ENCODE results near the gene HSBP1L1.

The HSBP1L1 gene

GRCh38 chr18:79964330-79965118, at the start of gene HSBP1L1:
HSBP1L1 (plus strand) TSS chr18:79964643; CDS start chr18:79964736, 93 bp downstream.
- DNase-seq (ENCODE audit: low read depth, low spot score) = no peak
- Histone ChIP-seq H3K9me3 (ENCODE audit: low read depth, low read length) (no peaks in the 10 kb centered on the region), H3K9ac (ENCODE audit: insufficient read length) (peak within 1 kb of the TSS; percentile 86), H3K4me3 (peak within 1 kb of the TSS; percentile 79), H3K36me3 (ENCODE audit: insufficient read depth, low read length) (no peaks in the 10 kb centered on the region), H3K27ac (peak within 1 kb of the TSS; percentile 20; the same call in 1 of the 2 replicates)
- no peak for TF ChIP-seq POLR2AphosphoS5 (IDR thresholded peaks at IDR 0.05; ENCODE audit: borderline replicate concordance, low read depth, low read length)
- TF ChIP-seq EZH2 (IDR thresholded peaks at IDR 0.05) = no peak
- no peak for TF ChIP-seq FOXP2 (optimal IDR thresholded peaks at IDR 0.05; ENCODE audit: control extremely low read depth, extremely low read length, insufficient read depth)

DNA sequence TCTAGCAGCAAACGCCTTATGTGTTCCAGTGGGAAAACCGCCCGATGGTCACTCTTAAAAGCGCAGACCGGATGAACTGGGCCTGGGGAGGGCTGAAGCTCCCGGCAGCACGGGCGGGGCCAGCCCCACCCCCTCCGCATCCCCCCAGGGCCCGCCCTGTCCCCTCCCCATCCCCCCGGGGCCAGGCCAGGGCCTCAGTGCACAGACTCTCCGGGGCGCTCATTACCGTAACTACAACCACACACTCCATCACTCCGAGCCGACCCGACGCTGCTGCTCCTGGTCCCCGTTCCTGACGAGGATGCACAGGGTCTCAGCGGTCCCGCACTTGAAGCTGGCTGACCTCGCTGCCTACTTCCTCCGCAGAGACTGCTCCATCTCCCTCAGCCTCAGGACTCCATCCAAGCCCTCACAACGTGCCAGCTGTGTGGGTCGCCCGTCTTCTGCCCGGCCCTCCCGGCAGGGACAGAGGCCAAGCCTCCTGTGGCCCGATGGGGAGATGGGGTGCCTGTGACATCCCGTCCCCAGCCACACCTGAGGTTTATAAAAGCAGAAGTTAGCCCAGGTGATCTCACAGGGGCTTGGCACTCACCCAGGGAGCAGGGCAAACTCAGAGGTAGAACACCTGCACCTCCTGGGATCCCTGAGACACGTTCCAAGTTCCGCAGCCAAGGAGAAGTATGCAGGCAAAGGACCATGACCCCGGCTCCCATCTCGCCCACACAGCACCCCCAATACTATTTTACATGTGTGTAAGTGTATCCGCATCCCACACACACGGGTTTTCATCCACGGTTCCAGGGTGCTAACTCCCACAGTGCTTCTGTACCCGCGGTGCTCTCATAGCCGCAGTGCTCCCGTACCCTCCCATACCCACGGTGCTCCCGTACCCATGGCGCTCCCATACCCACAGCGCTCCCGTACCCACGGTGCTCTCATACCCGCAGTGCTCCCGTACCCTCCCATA, 49.0 kb upstream of the HSBP1L1 start:
- TF ChIP-seq EZH2 (IDR thresholded peaks at IDR 0.05) (no peak), POLR2AphosphoS5 (IDR thresholded peaks at IDR 0.05; ENCODE audit: borderline replicate concordance, low read depth, low read length) (no peak), FOXP2 (optimal IDR thresholded peaks at IDR 0.05; ENCODE audit: control extremely low read depth, extremely low read length, insufficient read depth) (no peak)
- Histone ChIP-seq H3K9ac (ENCODE audit: insufficient read length) (no peak overlapping the region), H3K27ac (no peak overlapping the region), H3K36me3 (ENCODE audit: insufficient read depth, low read length) (no peaks in the 10 kb centered on the region; the same call in 1 of the 2 replicates), H3K4me3 (no peak overlapping the region), H3K9me3 (ENCODE audit: low read depth, low read length) (no peaks in the 10 kb centered on the region)
- DNase-seq (ENCODE audit: low read depth, low spot score) = no peak

DNA sequence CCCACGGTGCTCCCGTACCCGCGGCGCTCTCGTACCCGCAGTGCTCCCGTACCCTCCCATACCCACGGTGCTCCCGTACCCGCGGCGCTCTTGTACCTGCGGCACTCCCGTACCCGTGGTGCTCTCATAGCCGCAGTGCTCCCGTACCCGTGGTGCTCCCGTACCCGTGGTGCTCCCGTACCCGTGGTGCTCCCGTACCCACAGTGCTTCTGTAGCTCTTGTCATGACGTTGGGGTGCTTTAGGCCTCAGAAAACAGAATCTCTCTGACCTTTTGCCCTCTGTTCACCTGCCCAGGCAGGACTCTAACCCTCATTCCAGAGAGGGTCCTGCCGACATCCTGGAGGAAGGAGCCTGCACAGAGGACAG, 48.3 kb upstream of the HSBP1L1 start:
- no peak overlapping the region for H3K9ac ChIP-seq (ENCODE audit: insufficient read length)
- H3K9me3 ChIP-seq (ENCODE audit: low read depth, low read length) = no peaks in the 10 kb centered on the region
- no peak overlapping the region for H3K27ac ChIP-seq
- TF ChIP-seq POLR2AphosphoS5 (IDR thresholded peaks at IDR 0.05; ENCODE audit: borderline replicate concordance, low read depth, low read length) (no peak), FOXP2 (optimal IDR thresholded peaks at IDR 0.05; ENCODE audit: control extremely low read depth, extremely low read length, insufficient read depth) (no peak), EZH2 (IDR thresholded peaks at IDR 0.05) (no peak)
- H3K4me3 ChIP-seq = no peak overlapping the region
- H3K36me3 ChIP-seq (ENCODE audit: insufficient read depth, low read length) = no peaks in the 10 kb centered on the region; the same call in 1 of the 2 replicates
- DNase-seq (ENCODE audit: low read depth, low spot score) = no peak

DNA sequence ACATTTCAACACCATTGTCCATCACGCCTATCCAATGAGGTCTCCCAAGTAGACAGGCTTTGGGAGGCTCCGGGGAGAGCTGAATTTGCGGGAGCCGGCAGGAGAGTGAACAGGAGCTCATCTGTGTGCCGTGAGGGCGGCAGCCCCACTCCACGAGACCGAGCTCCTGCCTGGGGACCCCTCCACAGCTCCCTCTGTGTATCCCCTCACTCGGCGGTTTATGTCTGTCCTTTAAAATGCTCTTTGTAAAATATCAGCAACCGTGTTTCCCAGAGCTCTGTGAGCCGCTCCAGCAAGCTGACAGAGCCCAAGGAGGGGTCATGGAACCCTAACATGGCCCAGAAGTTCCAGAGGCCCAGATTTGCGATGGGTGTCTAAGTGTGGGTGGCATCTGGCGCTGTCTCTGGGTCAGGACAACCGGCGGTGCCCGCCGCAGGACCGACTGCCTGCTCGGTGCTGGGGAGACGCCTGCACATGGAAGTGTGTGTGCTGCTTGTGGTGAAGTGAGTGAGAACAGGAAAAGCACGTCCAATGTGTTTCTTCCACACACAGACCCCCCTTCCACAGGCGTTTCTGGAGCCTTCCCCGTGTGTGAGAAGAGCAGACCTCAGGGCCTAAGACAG, 47.8 kb upstream of the HSBP1L1 start:
- H3K4me3 ChIP-seq = no peak overlapping the region
- TF ChIP-seq POLR2AphosphoS5 (IDR thresholded peaks at IDR 0.05; ENCODE audit: borderline replicate concordance, low read depth, low read length) = no peak
- no peak for TF ChIP-seq FOXP2 (optimal IDR thresholded peaks at IDR 0.05; ENCODE audit: control extremely low read depth, extremely low read length, insufficient read depth)
- TF ChIP-seq EZH2 (IDR thresholded peaks at IDR 0.05) = no peak
- no peak overlapping the region for H3K9ac ChIP-seq (ENCODE audit: insufficient read length)
- H3K27ac ChIP-seq = no peak overlapping the region
- H3K36me3 ChIP-seq (ENCODE audit: insufficient read depth, low read length) = no peaks in the 10 kb centered on the region; the same call in 1 of the 2 replicates
- no peak for DNase-seq (ENCODE audit: low read depth, low spot score)
- H3K9me3 ChIP-seq (ENCODE audit: low read depth, low read length) = no peaks in the 10 kb centered on the region

DNA sequence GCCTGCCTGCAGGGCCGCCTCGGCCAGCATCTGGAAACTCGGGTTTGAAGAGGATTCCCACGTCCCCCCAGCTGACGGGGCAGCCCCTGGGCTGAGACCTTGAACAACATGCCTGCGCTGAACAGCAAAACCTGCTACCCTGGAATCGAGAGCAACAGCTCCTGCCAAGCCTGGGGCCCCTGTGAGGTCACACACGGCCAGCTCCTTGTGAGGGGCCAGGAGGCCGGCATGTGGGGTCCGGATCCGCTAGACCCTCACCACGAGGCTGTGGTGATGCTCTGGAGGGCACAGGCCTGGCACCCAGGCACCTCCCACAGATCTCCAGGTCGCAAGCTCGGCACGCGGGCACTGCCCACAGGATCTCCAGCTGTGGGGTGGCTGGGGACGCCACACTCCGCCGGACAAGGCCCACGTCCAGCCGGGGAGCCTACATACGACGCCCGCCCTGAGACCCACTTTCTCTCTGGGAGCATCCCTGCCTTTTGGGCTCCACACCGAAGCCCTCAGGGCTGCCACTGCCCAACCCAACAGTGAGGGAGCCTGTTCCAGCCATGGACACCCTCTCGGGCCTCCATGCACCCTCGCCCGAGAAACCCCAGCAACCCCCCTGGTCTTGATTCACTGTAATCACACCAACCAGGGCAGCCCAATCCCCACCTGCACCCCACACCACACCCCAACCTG, 47.1 kb upstream of the HSBP1L1 start:
- Histone ChIP-seq H3K9me3 (ENCODE audit: low read depth, low read length) (no peaks in the 10 kb centered on the region), H3K27ac (no peak overlapping the region), H3K9ac (ENCODE audit: insufficient read length) (no peak overlapping the region), H3K4me3 (no peak overlapping the region), H3K36me3 (ENCODE audit: insufficient read depth, low read length) (no peaks in the 10 kb centered on the region; the same call in 1 of the 2 replicates)
- TF ChIP-seq POLR2AphosphoS5 (IDR thresholded peaks at IDR 0.05; ENCODE audit: borderline replicate concordance, low read depth, low read length) (no peak), FOXP2 (optimal IDR thresholded peaks at IDR 0.05; ENCODE audit: control extremely low read depth, extremely low read length, insufficient read depth) (no peak), EZH2 (IDR thresholded peaks at IDR 0.05) (no peak)
- DNase-seq (ENCODE audit: low read depth, low spot score) = no peak

- Histone ChIP-seq H3K27ac (no peak overlapping the region), H3K36me3 (ENCODE audit: insufficient read depth, low read length) (no peaks in the 10 kb centered on the region; the same call in 1 of the 2 replicates), H3K9ac (ENCODE audit: insufficient read length) (no peak overlapping the region), H3K4me3 (no peak overlapping the region), H3K9me3 (ENCODE audit: low read depth, low read length) (no peaks in the 10 kb centered on the region)
- DNase-seq (ENCODE audit: low read depth, low spot score) = no peak
- TF ChIP-seq POLR2AphosphoS5 (IDR thresholded peaks at IDR 0.05; ENCODE audit: borderline replicate concordance, low read depth, low read length) = no peak
- TF ChIP-seq FOXP2 (optimal IDR thresholded peaks at IDR 0.05; ENCODE audit: control extremely low read depth, extremely low read length, insufficient read depth) = no peak
These were observed 46.4 kb upstream of the HSBP1L1 start for GRCh38 chr18:79917853-79918614.

DNA sequence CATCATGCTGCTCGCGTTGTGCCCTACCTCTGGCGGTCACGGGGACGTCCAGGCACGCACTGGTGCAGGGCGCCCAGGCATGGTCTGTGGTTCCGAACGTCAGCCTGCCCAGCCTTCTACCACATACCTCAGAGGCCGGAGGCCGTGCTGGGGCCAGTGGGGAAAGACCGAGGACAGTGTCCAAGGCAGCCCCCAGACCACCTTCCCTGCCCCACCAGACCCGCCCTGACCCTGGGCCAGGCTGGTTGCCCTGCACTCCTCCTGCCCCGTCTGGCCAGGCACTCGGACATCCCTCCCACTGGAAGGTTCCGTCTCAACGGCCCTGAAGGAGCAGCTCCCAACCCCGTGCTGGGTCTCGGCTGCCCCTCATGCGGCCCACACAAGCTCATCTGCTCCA, 45.8 kb upstream of the HSBP1L1 start:
- no peak for DNase-seq (ENCODE audit: low read depth, low spot score)
- no peak overlapping the region for H3K27ac ChIP-seq
- TF ChIP-seq FOXP2 (optimal IDR thresholded peaks at IDR 0.05; ENCODE audit: control extremely low read depth, extremely low read length, insufficient read depth) = no peak
- no peak for TF ChIP-seq EZH2 (IDR thresholded peaks at IDR 0.05)
- no peak for TF ChIP-seq POLR2AphosphoS5 (IDR thresholded peaks at IDR 0.05; ENCODE audit: borderline replicate concordance, low read depth, low read length)

More for the DNA sequence above, 45.8 kb upstream of the HSBP1L1 start:
- Histone ChIP-seq H3K9me3 (ENCODE audit: low read depth, low read length) (no peaks in the 10 kb centered on the region), H3K36me3 (ENCODE audit: insufficient read depth, low read length) (no peaks in the 10 kb centered on the region; the same call in 1 of the 2 replicates), H3K4me3 (no peak overlapping the region), H3K9ac (ENCODE audit: insufficient read length) (no peak overlapping the region)

All from SK-N-MC (cell line).